MM.1S (cell line): Measurements from ENCODE around the gene ELP5.

Experiments
- DNase-seq: peaks from one replicate; pipeline ENCODE4 v3.0.0-alpha.2; 2015
- H2AFZ ChIP-seq: fragments of 300-600 bp; sonication (generic); 2 replicates; pipeline ENCODE4 v1.6.0; 2016; ENCODE audit warnings: antibody characterized with exemption, low read length
- H3F3A ChIP-seq: fragments of 300-600 bp; sonication (generic); 2 replicates; pipeline ENCODE4 v1.6.1; 2016; ENCODE audit warnings: mild to moderate bottlenecking, antibody characterized with exemption, low read length, moderate library complexity, mixed read lengths; ENCODE audit not compliant: insufficient read depth
- H3K27ac ChIP-seq: fragments of 300-600 bp; sonication (generic); 2 replicates; pipeline ENCODE4 v1.5.1; 2016; ENCODE audit warnings: mild to moderate bottlenecking, low read length
- H3K27me3 ChIP-seq: fragments of 300-600 bp; sonication (generic); replicated peaks from 2 replicates; pipeline ENCODE4 v1.6.0; 2016; ENCODE audit warnings: low read length; ENCODE audit not compliant: insufficient read depth
- H3K36me3 ChIP-seq: fragments of 300-600 bp; sonication (generic); replicated peaks from 2 replicates; pipeline ENCODE4 v1.6.1; 2016; ENCODE audit warnings: mild to moderate bottlenecking, low read length, mixed read lengths; ENCODE audit not compliant: insufficient read depth
- H3K4me1 ChIP-seq: fragments of 300-600 bp; sonication (generic); 2 replicates; pipeline ENCODE4 v1.6.1; 2016; ENCODE audit warnings: low read length, mixed read lengths
- H3K4me2 ChIP-seq: fragments of 300-600 bp; sonication (generic); 2 replicates; pipeline ENCODE4 v1.6.0; 2016; ENCODE audit warnings: low read depth, low read length
- H3K4me3 ChIP-seq: fragments of 300-600 bp; sonication (generic); 2 replicates; pipeline ENCODE4 v1.5.1; 2016; ENCODE audit warnings: low read length, mixed read lengths
- H3K79me2 ChIP-seq: fragments of 300-600 bp; sonication (generic); 2 replicates; pipeline ENCODE4 v1.6.1; 2016; ENCODE audit warnings: mixed run types, low read length, mixed read lengths
- H3K9ac ChIP-seq: fragments of 300-600 bp; sonication (generic); 2 replicates; pipeline ENCODE4 v1.6.1; 2016; ENCODE audit warnings: low read length, mixed read lengths
- H3K9me2 ChIP-seq: fragments of 300-600 bp; sonication (generic); replicated peaks from 2 replicates; pipeline ENCODE4 v1.6.1; 2016; ENCODE audit warnings: mild to moderate bottlenecking, low read length, mixed read lengths; ENCODE audit not compliant: insufficient read depth
- H3K9me3 ChIP-seq: fragments of 300-600 bp; sonication (generic); replicated peaks from 2 replicates; pipeline ENCODE4 v1.6.1; 2016; ENCODE audit warnings: mild to moderate bottlenecking, low read length, mixed read lengths; ENCODE audit not compliant: insufficient read depth
- H4K20me1 ChIP-seq: fragments of 300-600 bp; sonication (generic); 2 replicates; pipeline ENCODE4 v1.6.1; 2016; ENCODE audit warnings: mild to moderate bottlenecking, low read length, moderate library complexity, mixed read lengths; ENCODE audit not compliant: insufficient read depth
- EZH2 ChIP-seq: fragments of 300-600 bp; sonication (generic); optimal IDR thresholded peaks from 2 replicates; pipeline ENCODE3; 2017; ENCODE audit warnings: low read depth, mild to moderate bottlenecking, antibody characterized with exemption, low read length, mixed read lengths
- EZH2phosphoT487 ChIP-seq: fragments of 300-600 bp; sonication (generic); IDR thresholded peaks from 2 replicates; pipeline ENCODE4 v1.6.1; 2018; ENCODE audit warnings: antibody characterized with exemption, low read length
- TF ChIP-seq, protein P1 (sequence below): fragments of 300-600 bp; sonication (generic); IDR thresholded peaks from 2 replicates; pipeline ENCODE4 v1.5.1; 2016; ENCODE audit warnings: antibody characterized with exemption, low read length, mixed read lengths

Gene ELP5

DNA sequence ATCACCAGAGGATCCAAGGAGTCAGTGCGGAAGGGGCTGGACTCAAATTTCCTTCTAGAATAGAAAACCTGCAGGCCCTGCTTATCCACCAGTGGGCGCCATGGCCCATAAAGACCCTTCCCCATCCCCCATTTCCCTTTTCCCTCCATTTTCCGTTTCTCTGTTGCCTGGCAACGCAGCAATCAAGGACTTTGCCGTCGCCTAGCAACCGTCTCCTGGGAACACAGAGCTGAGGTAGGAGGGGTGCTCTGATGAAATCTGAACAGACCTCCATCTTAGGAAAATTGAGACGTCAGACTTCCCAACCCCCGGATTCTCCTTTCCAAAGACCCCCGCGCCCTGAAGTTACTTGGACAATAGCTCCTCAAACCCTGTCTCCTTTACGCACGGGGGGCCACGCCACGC is 38.1 kb upstream of the ELP5 start:
- Histone ChIP-seq H3K4me2 (peak overlapping the region; percentile 68; the same call in 1 of the 2 replicates), H3K4me3 (peak overlapping the region; percentile 61), H3F3A (no peaks in the 10 kb centered on the region), H3K9me2 (no peaks in the 10 kb centered on the region), H2AFZ (no peak overlapping the region), H3K27me3 (peaks cover 62% of the 10 kb centered on the region), H3K36me3 (no peaks in the 10 kb centered on the region), H3K79me2 (no peaks in the 10 kb centered on the region), H3K9ac (peak overlapping the region; percentile 17; the same call in 1 of the 2 replicates), H3K9me3 (no peaks in the 10 kb centered on the region), H3K4me1 (peaks cover 12% of the 10 kb centered on the region), H3K27ac (no peak overlapping the region), H4K20me1 (no peaks in the 10 kb centered on the region)
- DNase-seq = peak; percentile 64
- no peak for TF ChIP-seq EZH2phosphoT487
- no peak for TF ChIP-seq EZH2
- TF ChIP-seq, protein P1, sequence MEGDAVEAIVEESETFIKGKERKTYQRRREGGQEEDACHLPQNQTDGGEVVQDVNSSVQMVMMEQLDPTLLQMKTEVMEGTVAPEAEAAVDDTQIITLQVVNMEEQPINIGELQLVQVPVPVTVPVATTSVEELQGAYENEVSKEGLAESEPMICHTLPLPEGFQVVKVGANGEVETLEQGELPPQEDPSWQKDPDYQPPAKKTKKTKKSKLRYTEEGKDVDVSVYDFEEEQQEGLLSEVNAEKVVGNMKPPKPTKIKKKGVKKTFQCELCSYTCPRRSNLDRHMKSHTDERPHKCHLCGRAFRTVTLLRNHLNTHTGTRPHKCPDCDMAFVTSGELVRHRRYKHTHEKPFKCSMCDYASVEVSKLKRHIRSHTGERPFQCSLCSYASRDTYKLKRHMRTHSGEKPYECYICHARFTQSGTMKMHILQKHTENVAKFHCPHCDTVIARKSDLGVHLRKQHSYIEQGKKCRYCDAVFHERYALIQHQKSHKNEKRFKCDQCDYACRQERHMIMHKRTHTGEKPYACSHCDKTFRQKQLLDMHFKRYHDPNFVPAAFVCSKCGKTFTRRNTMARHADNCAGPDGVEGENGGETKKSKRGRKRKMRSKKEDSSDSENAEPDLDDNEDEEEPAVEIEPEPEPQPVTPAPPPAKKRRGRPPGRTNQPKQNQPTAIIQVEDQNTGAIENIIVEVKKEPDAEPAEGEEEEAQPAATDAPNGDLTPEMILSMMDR = peak; percentile 66

DNA sequence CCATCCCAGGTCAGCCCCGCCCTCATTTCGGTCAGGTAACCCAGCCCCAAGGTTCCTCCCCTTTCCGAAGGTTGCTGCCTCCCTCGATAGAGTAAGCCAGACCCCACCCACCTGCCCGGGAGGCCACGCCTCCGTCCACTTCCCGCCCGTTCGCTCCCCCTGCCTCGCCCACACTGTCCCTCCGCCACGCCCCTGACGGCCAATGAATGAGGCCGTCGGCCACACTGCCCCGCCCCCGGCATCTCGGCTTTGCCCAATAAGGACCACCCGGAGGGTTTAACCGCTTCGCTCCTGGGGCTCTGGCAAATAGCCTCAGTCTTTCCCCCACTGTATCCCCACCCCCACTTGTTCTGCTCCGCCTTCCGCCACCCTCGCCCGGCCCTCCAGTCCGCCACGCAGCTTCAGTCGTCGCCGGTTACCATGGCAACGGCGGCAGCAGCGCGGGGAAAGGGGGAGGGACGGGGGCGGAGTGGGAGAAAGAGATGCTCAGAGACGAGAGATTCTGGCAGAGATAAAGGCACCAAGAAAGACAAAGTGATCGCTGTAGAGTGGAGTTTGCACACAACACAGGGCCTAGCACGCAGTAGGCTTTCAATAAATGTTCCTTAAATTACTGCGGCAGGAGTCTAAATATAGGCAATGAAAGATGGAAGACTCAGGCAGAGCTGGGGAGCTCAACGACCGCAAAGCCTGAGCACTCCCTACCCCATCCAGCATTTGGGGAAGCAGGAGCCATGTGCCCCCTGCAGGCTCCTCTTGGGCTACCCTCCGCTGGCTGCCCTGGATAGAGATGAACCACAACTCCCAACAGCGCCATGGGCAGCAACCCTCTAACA is 37.5 kb upstream of the ELP5 start:
- H3K9me2 ChIP-seq = no peaks in the 10 kb centered on the region
- H3K4me1 ChIP-seq = peaks cover 15% of the 10 kb centered on the region
- H3K36me3 ChIP-seq = no peaks in the 10 kb centered on the region
- H3K9ac ChIP-seq = peak overlapping the region; percentile 20; the same call in 1 of the 2 replicates
- H3K79me2 ChIP-seq = peaks cover 3% of the 10 kb centered on the region; the same call in 1 of the 2 replicates
- H3K27me3 ChIP-seq = peaks cover 55% of the 10 kb centered on the region
- H3F3A ChIP-seq = no peaks in the 10 kb centered on the region
- H3K9me3 ChIP-seq = no peaks in the 10 kb centered on the region
- H3K4me2 ChIP-seq = peak overlapping the region; percentile 68
- peak overlapping the region; percentile 61 for H3K4me3 ChIP-seq
- no peaks in the 10 kb centered on the region for H4K20me1 ChIP-seq
- no peak for TF ChIP-seq EZH2phosphoT487
- TF ChIP-seq, protein P1 = peak; percentile 54
- TF ChIP-seq EZH2 = no peak
- peak; percentile 96 for DNase-seq
- peak overlapping the region; percentile 37 for H2AFZ ChIP-seq
- peak overlapping the region; percentile 22; the same call in 1 of the 2 replicates for H3K27ac ChIP-seq

DNA sequence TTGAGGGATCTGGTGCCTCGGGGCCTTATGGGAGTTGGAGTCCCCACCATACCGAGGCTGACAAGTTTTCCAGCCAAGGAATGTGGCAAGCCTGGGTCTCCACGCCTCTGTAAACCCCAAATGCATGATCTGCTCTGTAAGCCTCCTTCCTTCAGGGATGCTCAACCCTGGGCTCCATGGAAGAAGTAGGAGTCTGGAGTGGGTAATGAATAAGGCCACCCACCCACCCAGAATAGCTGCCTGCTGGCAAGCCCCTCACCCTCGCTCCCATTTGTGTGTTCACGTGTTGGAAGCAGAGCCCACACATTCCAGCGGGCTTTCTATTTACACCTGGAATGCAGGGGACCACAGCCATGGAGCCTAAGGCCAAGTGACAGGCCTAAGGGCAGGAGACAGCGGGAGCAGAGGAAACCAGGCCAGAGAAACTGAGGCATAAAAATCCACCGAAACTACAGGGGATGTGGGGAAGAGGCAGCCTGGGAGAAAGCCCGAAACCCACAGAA is 36.8 kb upstream of the ELP5 start:
- no peak overlapping the region for H3K4me3 ChIP-seq
- DNase-seq = no peak
- H3K27ac ChIP-seq = no peak overlapping the region
- no peaks in the 10 kb centered on the region for H3F3A ChIP-seq
- H3K9ac ChIP-seq = no peak overlapping the region
- H2AFZ ChIP-seq = no peak overlapping the region
- peaks cover 9% of the 10 kb centered on the region for H3K79me2 ChIP-seq
- H3K27me3 ChIP-seq = peaks cover 49% of the 10 kb centered on the region
- H3K4me2 ChIP-seq = peak overlapping the region; percentile 68; the same call in 1 of the 2 replicates
- H3K36me3 ChIP-seq = no peaks in the 10 kb centered on the region
- no peaks in the 10 kb centered on the region for H3K9me3 ChIP-seq
- no peaks in the 10 kb centered on the region for H4K20me1 ChIP-seq
- peaks cover 16% of the 10 kb centered on the region for H3K4me1 ChIP-seq
- TF ChIP-seq, protein P1 = no peak
- TF ChIP-seq EZH2 = no peak
- TF ChIP-seq EZH2phosphoT487 = no peak
- H3K9me2 ChIP-seq = no peaks in the 10 kb centered on the region
